Right hindlimb (tissue), 1 donor: ENCODE results near the gene RAP1B.

Source experiments
- DNase-seq: peaks from one replicate; pipeline ENCODE4 v3.0.0-alpha.2; 2018

RAP1B gene

DNA sequence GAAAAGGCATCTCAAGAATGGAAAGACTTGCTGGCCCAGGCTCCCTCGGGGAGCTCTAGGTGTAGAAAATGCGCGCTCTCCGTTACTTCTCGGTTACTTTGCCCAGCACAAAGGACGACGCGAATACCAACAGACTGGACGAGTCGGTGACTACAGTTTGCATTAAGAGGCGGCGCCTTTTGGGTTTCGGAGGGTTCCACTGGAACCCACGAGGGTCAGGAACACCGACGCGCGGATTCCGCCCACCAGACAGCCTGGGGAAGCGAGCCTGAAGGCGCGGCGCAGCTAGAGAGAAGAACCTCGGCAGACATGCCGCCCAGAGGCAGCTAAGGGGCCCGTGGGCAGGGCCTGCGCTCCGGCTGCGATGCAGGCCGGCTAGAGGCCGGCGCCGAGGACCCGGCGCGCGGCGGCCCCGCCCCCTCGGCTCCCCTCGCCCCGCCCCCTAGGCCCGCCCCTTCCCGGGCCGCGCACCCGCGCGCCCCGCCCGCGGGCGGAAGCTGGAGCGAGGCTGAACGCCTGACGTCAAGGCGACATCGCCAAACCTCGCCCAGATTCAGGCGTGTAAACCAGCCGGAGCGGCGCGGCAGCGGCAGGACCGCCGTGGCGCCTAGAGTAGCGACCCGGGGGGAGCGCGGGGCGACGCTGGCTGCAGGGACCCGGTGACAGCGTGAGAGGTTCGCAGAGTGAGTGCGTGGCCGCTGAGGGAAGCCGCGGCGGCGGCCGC is at the start of gene RAP1B:
Gene RAP1B, plus strand, starts transcription at position 530 of the 724 bp plus-strand sequence. CDS start 37,826 bp downstream, outside the sequence.
- peak; percentile 94 for DNase-seq

DNA sequence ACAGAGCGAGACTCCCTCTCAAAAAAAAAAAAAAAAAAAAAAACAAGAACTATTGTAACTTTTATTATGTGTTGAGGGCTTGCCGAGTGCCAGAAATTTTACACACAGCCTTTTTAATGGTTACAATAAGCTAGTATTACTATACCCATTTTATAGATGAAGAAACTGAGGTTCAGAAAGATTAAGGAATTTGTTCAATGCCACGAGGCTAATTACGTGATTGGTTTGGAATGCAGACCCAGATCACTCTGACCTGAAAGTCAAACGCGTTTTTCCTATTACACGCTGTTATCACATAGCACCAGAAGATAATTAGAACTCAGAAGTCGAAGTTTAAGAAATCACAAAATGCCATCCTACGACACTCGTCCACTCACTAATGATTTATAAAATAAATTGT is 48.9 kb upstream of the RAP1B start:
- DNase-seq = no peak

- DNase-seq = no peak
Observed at GRCh38 chr12:68564166-68564565, 46.5 kb upstream of the RAP1B start.

- no peak for DNase-seq
Observed at GRCh38 chr12:68565391-68565903, 45.3 kb upstream of the RAP1B start.

- DNase-seq = no peak
Observed at GRCh38 chr12:68568922-68569569, 41.7 kb upstream of the RAP1B start.

DNA sequence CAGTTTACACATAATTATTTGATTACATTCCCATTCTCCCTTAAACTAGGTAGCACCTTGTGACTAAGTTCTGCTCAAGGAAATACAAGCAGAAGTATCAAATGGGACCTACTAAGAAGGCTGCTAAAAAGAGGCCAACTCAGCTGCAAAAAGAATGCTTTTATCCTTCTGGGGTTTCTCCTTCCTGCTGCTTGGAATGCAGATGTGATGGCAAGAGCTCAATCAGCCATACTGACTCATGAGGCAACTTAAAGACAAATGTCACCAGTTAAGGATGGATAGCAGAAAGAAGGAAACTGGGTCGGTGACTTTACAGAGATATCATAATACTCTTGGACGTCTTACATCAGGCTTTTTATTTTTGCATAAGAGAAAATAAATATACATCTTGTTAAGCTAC is 38.0 kb upstream of the RAP1B start:
- DNase-seq = no peak

- no peak for DNase-seq
Observed at GRCh38 chr12:68573406-68573805, 37.3 kb upstream of the RAP1B start.

DNA sequence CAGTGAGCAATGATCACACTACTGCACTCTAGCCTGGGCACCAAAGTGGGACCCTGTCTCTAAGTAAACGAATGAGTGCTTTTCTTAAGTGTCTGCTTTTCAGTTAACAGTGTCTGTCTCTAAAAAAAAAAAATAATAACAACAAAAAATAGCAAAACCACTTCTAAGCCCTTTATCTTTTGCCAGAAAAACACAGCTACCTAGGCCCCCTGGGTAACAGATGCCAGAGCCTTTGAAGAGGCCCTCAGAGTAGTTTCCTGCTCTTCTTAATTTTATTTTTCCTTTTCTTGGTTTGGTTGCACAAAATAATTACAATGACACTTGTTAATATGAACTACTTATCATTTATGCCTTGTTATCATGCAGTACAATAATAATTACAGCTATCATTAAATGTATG is 32.8 kb upstream of the RAP1B start:
- no peak for DNase-seq

GRCh38 chr12:68578765-68579164 is 31.9 kb upstream of the RAP1B start:
- DNase-seq = no peak

- DNase-seq = no peak
Observed at GRCh38 chr12:68579254-68579653, 31.4 kb upstream of the RAP1B start.

DNA sequence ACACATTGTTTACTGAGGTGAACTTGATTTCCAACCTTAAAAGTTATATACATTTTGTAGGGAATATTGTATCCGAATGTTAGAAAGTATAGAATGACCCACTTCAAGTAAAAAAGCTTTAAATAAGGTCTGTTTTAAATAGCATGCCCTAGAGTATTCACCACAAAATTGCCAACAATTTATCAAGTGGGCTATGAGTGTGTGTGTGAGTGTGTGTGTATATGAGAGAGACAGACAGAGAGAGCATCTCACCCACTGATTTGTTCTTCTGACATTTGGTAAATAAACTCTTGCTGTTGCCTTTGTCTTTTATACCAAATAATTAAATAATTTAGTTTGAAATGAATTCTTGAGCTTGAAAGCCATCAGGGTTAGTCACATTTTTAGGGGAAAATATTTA is 29.8 kb upstream of the RAP1B start:
- DNase-seq = no peak

DNA sequence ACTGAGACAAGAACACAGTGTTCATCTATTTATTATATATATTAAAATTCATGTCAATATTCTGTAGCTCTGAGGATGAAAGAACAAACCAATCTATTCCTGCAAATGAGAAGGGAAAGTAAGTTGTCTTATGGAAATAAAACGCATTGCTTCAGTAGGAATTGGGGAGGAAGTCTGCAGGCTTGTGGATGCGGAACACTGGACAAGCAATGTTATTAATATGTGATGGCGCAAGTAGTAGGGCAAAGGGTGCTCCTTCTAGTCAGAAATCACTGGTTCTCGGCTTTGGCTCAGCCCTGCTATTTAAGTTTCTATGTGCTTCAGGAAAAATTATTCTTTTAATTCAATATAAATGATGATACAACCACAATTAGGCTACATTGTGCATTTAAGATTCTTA is 28.8 kb upstream of the RAP1B start:
- DNase-seq = no peak

GRCh38 chr12:68585966-68586365 is 24.7 kb upstream of the RAP1B start:
- no peak for DNase-seq

GRCh38 chr12:68587448-68587873 is 23.2 kb upstream of the RAP1B start:
- DNase-seq = no peak

GRCh38 chr12:68589194-68589593 is 21.5 kb upstream of the RAP1B start:
- no peak for DNase-seq

DNA sequence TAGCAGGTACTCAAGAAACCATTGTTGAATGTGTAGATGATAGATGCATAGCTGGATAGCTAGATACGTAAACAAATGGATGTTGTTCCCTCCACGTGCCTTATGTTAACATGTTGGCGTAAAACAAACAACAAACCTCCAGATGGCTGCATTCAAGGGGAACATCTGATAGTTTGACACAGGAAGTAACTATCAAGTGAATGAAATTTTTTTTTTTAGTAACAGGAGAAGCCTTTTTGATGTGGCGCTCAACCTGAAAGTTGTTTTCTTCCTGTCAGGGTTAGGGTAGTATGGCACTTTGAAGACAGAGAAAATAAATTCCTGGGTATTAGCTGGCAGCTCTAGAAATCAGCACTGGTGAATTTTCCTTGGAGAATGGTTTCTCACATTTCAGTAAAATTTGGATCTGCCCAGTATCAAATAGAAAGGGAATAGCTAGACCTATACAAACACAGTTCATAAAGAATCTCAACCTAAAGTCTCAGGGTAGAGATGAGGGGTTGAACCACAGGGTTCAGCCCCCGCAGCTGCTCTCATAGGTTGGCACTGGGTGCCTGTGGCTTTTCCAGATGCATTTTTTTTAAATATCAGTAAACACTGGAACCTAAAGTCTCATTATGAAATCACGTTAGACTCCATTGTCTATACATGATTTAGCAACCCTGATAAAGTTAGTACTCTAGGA is 18.8 kb upstream of the RAP1B start:
- no peak for DNase-seq

DNA sequence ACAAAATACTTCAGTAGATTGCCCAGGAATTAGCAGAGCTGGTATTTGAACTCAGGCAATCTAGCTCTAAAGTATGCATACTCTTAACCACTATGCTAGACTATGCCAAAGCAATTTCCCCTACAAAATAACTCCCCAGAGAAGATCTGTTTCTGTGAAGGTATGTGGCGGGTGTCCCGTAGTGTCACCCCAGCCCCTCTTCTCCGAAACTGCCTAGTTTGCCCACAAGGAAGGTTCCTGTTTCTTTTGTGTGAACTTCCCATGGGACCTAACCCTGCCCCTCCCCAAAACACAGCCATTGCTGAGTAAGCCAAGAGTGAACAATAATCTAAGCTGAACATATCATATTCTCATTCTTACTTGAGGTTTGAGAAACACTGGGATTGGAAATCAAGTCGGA is 15.5 kb upstream of the RAP1B start:
- no peak for DNase-seq

- no peak for DNase-seq
Observed at GRCh38 chr12:68601767-68602166, 8.9 kb upstream of the RAP1B start.

- no peak for DNase-seq
Observed at GRCh38 chr12:68602720-68603119, 8.0 kb upstream of the RAP1B start.

- no peak for DNase-seq
Observed at GRCh38 chr12:68608191-68608590, 2.5 kb upstream of the RAP1B start.

DNA sequence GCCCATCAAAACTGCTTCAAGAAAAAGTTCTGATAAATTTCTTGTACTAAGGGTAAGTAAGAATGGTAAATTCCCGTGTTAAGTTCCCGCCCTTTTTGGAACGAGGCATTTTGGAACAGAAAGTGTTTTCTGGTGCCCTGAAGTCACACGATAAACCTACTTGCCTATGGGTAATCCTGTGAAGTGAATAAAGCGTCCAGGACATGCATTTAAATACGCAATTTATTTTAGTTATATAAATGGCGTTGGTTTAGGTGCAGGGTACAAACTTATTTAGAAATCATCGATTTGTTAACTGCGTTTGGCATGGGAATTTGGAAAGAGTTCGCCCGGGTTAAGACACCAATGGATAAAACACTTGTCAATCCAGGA is 715 bp upstream of the RAP1B start:
- DNase-seq = peak; percentile 61

- peak; percentile 87 for DNase-seq
Observed at GRCh38 chr12:68611094-68611805, 551 bp downstream of the RAP1B start.

DNA sequence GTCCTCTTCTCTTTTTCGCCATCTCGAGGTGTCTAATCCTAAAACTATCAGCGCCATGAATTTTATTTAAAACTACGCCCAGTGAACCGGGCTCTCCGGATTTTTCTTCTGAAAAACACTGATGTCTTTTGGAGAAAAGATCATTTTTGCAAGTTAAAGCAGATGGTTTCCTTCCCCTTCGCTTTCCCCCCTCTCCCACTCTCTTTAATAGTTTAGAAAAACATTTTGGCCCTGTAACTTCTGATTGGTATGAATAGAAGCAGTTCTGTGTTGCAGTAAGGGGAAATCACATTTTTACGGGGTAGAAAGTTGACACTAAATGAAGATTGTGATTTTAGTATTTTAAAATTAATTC is 1.1 kb downstream of the RAP1B start:
- no peak for DNase-seq
